Renal cortical epithelial cell (primary cell): ENCODE measurements around the gene MIA3. TPM values are rescaled to one million over a fixed set of nuclear protein-coding genes. Genes with fewer than 3 reads are reported as not detected.
"Not testable (repeated sequence)": the region's sequence is repeated elsewhere in the genome, so short reads cannot be mapped to it uniquely, and the experiment has no call there.

ENCODE experiments used
- DNase-seq: peaks from one replicate; pipeline ENCODE4 v3.0.0-alpha.2; 2011; ENCODE audit warnings: low read depth
- total RNA-seq: library from RNA; depleted of rRNA; stranded (reverse); fragments of >200 nt; gene quantifications from 2 replicates; pipeline ENCODE4 v1.2.3, GENCODE V29; 2014

MIA3 gene
- total RNA-seq, 1 donor from 2014 or later = 53.4 TPM

GRCh38 chr1:222663431-222663934, 45.6 kb downstream of the MIA3 start:
- no peak for DNase-seq

- no peak for DNase-seq
These were observed 48.1 kb downstream of the MIA3 start for GRCh38 chr1:222665964-222666363.

GRCh38 chr1:222668184-222668583, 50.3 kb downstream of the MIA3 start:
- DNase-seq = not testable (repeated sequence)

- DNase-seq = not testable (repeated sequence)
These were observed 51.2 kb downstream of the MIA3 start for GRCh38 chr1:222669107-222669506.

GRCh38 chr1:222670110-222670509, 52.2 kb downstream of the MIA3 start:
- DNase-seq = no peak

DNA sequence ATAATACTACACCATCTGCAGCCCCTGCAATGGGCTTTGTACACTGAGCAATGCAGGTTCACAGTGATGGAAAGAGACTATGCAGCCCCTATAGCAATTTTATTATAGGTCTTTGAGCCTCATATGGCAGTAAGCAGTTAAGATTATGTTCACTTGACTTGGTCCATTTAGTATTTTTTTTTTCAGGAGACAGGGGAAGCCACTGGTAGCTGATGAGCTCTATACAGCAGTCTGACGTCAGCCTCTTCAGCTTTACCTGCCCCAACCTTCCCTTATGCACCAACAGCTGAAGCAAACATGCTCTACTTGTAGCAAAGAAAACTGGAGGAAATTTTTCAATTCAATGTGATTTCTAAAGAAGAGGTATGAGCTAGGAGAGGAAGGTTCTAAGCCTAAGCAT, 62.2 kb downstream of the MIA3 start:
- no peak for DNase-seq

- no peak for DNase-seq
These were observed 73.1 kb downstream of the MIA3 start for GRCh38 chr1:222691016-222691415.

- DNase-seq = no peak
These were observed 77.0 kb downstream of the MIA3 start for GRCh38 chr1:222694927-222695326.

GRCh38 chr1:222696741-222697140, 78.8 kb downstream of the MIA3 start:
- DNase-seq = no peak

DNA sequence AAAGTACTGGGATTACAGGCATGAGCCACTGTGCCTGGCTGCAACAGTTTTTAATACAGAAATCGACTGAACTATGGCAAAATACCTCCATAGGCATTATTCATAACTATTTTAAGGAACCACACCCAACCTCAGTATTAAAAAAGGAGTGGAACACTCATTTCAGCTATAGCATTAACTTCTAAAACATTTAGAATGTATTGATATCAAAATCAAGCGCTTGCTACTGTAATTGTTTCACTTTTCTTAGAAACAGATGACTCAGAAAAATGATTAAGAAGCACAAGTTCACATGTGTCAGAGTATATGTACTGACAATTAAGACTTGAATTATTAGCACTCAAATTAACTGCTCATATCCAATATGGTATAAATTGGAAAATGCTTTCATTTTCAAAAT, 79.3 kb downstream of the MIA3 start:
- no peak for DNase-seq

- no peak for DNase-seq
These were observed 79.9 kb downstream of the MIA3 start for GRCh38 chr1:222697826-222698225.

DNA sequence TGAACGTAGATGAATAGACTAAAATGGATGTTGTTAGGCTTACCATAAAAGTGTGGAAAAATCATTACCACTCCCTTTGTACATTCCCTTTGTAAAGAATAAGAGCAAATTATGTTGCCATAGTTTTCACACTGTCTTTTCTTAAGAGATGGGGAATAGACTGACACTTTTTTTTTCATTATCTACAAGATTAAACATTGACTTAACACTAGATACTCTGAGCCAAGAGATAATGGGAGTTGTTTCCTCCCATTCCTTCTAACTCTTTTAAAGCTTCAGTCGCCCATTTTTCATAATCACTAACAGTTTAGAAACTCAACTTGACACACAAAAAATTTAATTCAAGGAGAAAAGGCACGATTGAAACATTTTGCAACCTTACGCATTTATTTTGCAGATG, 84.3 kb downstream of the MIA3 start:
- no peak for DNase-seq

GRCh38 chr1:222704260-222704659, 86.4 kb downstream of the MIA3 start:
- no peak for DNase-seq

- DNase-seq = no peak
These were observed 88.9 kb downstream of the MIA3 start for GRCh38 chr1:222706815-222707214.

GRCh38 chr1:222709700-222710153, 91.8 kb downstream of the MIA3 start:
- no peak for DNase-seq

DNA sequence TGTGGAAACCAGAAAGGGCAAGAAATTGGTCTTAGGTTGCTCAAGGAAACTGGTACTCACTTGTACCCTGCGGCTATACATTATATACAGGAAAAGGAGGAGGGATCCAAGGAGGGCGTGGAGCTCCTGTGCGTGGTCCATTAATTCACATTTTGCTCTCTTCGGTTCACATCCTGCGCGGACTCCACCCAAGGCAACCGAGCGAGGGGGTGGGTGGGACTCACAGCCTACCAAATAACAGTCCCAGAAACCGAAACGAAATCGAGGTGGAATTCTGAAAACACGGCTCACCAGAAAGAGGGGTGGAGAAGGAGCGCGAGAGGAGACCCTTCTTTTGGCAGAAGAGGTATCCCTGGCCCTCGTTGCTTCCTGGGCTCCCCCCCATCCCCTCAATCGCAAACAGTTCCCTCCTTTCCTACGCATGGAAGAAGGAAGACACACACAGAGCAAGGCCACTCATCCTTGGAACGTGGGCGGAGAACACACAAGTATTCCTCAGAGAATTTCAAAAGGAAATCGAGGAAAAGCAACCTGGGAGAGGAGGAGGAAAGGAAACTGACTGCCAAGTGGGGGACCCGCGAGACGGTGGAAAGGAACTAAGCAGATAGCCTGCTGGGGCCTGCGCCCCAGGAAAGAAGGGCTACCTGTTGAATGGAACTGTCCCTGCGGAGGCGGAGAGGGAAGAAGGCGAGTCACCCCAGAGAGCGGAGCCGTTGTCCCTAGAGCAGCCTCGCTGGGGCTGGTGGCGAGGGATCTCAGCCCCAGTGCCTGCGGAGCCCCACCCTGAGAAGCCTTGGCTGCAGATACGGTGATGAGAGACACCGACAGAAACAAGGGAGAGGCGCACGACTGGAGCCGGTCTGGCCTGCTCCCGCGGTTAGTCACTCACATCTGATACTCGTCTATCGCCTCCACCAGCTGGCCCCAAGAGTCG, 93.7 kb downstream of the MIA3 start:
- DNase-seq = peak; percentile 57

GRCh38 chr1:222712253-222713090, 94.6 kb downstream of the MIA3 start, which contains the start of the genes AIDA and BROX:
TSS of gene AIDA (minus strand) at chr1:222712491. CDS start at chr1:222712317, 174 bp downstream.
TSS of gene BROX (plus strand) at chr1:222712564. CDS start at chr1:222715700, 3,136 bp downstream.
- DNase-seq = peak; percentile 57

- DNase-seq = peak; percentile 94
These were observed 95.4 kb downstream of the MIA3 start for GRCh38 chr1:222713091-222713961.

DNA sequence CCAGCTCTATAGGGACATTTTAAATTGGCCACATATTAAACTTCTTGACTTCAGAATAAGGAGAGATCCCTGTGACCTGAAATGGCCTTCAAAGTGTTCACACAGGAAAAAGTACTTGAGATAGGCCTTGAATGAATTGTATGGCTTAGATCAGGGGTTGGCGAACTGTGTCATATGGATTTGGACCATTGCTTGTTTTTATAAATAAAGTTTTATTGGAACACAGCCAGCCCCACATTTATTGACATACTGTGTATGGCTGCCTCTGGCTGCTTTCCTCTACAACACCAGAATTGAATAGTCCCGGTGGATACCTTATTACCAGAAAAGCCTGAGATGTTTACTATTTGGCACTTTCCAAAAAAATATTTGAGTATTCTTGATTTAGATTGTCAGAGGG, 98.5 kb downstream of the MIA3 start:
- DNase-seq = no peak
